Keratinocyte (primary cell): ENCODE results near the gene CCDC15. TPM values are rescaled to one million over a fixed set of nuclear protein-coding genes. Genes with fewer than 3 reads are reported as not detected.

Experiments used
- DNase-seq: peaks from one replicate; pipeline ENCODE4 v3.0.0-alpha.2; 2011; ENCODE audit warnings: low read depth, missing footprints, low spot score
- FAIRE-seq: peaks from 2 replicates; lab custom pipeline; 2011; peaks lifted over from hg19 to GRCh38; lab: Jason Lieb, UNC
- H2AFZ ChIP-seq: 2 replicates; pipeline ENCODE4 v1.6.0; 2012; ENCODE audit warnings: low read length, control low read depth, inconsistent platforms; ENCODE audit not compliant: control insufficient read depth
- H3K27ac ChIP-seq: 2 replicates; pipeline ENCODE4 v1.5.1; 2011; ENCODE audit warnings: low read length; ENCODE audit not compliant: control insufficient read depth, insufficient read depth
- H3K27me3 ChIP-seq: 3 replicates; pipeline ENCODE4 v1.6.0; 2011; ENCODE audit warnings: low read length; ENCODE audit not compliant: control insufficient read depth, insufficient read depth; ENCODE audit errors: extremely low read depth
- H3K36me3 ChIP-seq, 2 experiments: 2 replicates in 1 of 2; 3 replicates in 1 of 2; pipeline ENCODE4 v1.5.1; 2011; ENCODE audit warnings: low read length in 2 of 2, mild to moderate bottlenecking in 1 of 2; ENCODE audit not compliant: control insufficient read depth in 2 of 2, insufficient read depth in 2 of 2; ENCODE audit errors: extremely low read depth in 1 of 2
- H3K4me1 ChIP-seq: 3 replicates; pipeline ENCODE4 v1.5.1; 2011; ENCODE audit warnings: low read length; ENCODE audit not compliant: control insufficient read depth, insufficient read depth; ENCODE audit errors: extremely low read depth
- H3K4me2 ChIP-seq: 3 replicates; pipeline ENCODE4 v1.6.0; 2011; ENCODE audit warnings: low read depth, low read length; ENCODE audit not compliant: control insufficient read depth, insufficient read depth; ENCODE audit errors: extremely low read depth
- H3K4me3 ChIP-seq, 3 experiments: fragments of 200-600 bp in 1 of 3; sonication (generic) in 1 of 3; 2 replicates in 2 of 3; 3 replicates in 1 of 3; pipeline ENCODE4 v1.5.1; 2011 to 2016; ENCODE audit warnings: low read length in 3 of 3, mild to moderate bottlenecking in 3 of 3, control low read depth in 2 of 3, inconsistent platforms in 1 of 3, low read depth in 1 of 3, mixed read lengths in 1 of 3, mixed run types in 1 of 3, moderate library complexity in 1 of 3; ENCODE audit not compliant: control insufficient read depth in 2 of 3, insufficient read depth in 2 of 3; ENCODE audit errors: extremely low read depth in 1 of 3
- H3K79me2 ChIP-seq: 2 replicates; pipeline ENCODE4 v1.6.0; 2012; ENCODE audit warnings: low read length; ENCODE audit not compliant: control insufficient read depth, insufficient read depth
- H3K9ac ChIP-seq: 3 replicates; pipeline ENCODE4 v1.6.0; 2011; ENCODE audit warnings: low read length; ENCODE audit not compliant: control insufficient read depth, insufficient read depth; ENCODE audit errors: extremely low read depth
- H3K9me1 ChIP-seq: 3 replicates; pipeline ENCODE4 v1.6.0; 2011; ENCODE audit warnings: low read length; ENCODE audit not compliant: control insufficient read depth, insufficient read depth; ENCODE audit errors: extremely low read depth
- H3K9me3 ChIP-seq: 2 replicates; pipeline ENCODE4 v1.5.1; 2012; ENCODE audit warnings: low read depth, low read length; ENCODE audit not compliant: control insufficient read depth
- H4K20me1 ChIP-seq: 3 replicates; pipeline ENCODE4 v1.6.0; 2011; ENCODE audit warnings: low read length; ENCODE audit not compliant: control insufficient read depth, insufficient read depth; ENCODE audit errors: extremely low read depth
- EZH2 ChIP-seq: IDR thresholded peaks from one replicate; pipeline ENCODE4 v1.6.1; 2012; ENCODE audit warnings: inconsistent platforms, mild to moderate bottlenecking, low read length, moderate library complexity
- dilution Hi-C: fragments of 300-500 bp; cut with MboI; formaldehyde crosslinking; loops from one replicate; pipeline ENCODE4 v1.7.0; 2020; ENCODE audit warnings: low sequenced_read_pairs; ENCODE audit not compliant: extremely low pct_ligation_motif_present
- polyA plus RNA-seq, 5 experiments: library from polyadenylated mRNA; depleted of rRNA in 3 of 5; stranded (reverse) in 3 of 5; stranded (forward) in 1 of 5; unstranded in 1 of 5; fragments of >200 nt; gene quantifications; 1 replicate in 1 of 5; 2 replicates in 3 of 5; 3 replicates in 1 of 5; pipeline versions ENCODE4 v1.2.1 to v1.2.3, GENCODE V29; 2011 to 2012; ENCODE audit warnings: missing spikeins in 2 of 5, low read depth in 1 of 5, low replicate concordance in 1 of 5
- TF ChIP-seq, protein P1 (sequence below), 3 experiments: IDR thresholded peaks in 1 of 3; conservative IDR thresholded peaks in 1 of 3; optimal IDR thresholded peaks in 1 of 3; 2 replicates in 2 of 3; 3 replicates in 1 of 3; pipeline versions ENCODE3 to v1.5.1; 2011; ENCODE audit warnings: low read length in 3 of 3, mild to moderate bottlenecking in 3 of 3, moderate library complexity in 2 of 3, control low read depth in 1 of 3, inconsistent platforms in 1 of 3; ENCODE audit not compliant: insufficient read depth in 2 of 3; ENCODE audit errors: extremely low read depth in 1 of 3

CCDC15 gene
- polyA plus RNA-seq, 1 donor (not counting 4 experiments of a cell fraction or from before 2014, with no cell fraction given): 2.0 TPM

DNA sequence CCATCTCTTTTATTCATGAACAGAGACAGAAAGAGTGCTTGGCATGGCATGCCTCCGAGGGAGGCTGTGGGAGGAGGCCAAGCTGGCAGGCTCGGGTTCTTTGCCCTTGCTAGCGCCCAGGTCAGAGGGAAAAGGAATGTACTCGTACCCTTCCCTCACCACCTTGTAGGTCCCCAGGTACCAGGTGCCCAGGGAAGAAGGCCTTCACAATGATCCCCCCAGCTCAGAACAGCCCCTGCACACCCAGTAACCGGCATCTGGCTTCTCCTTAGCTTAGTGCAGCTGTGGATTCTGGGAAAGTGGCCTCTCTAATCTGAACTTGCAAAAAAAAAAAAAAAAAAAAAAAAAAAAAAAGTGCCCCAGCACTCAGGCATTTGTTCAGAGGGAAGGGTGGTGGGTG is 33.6 kb upstream of the CCDC15 start:
- dilution Hi-C loops: no loop called here
- no peaks in the 10 kb centered on the region for H3K36me3 ChIP-seq
- no peak overlapping the region for H3K9ac ChIP-seq
- no peak for TF ChIP-seq EZH2
- TF ChIP-seq, protein P1, sequence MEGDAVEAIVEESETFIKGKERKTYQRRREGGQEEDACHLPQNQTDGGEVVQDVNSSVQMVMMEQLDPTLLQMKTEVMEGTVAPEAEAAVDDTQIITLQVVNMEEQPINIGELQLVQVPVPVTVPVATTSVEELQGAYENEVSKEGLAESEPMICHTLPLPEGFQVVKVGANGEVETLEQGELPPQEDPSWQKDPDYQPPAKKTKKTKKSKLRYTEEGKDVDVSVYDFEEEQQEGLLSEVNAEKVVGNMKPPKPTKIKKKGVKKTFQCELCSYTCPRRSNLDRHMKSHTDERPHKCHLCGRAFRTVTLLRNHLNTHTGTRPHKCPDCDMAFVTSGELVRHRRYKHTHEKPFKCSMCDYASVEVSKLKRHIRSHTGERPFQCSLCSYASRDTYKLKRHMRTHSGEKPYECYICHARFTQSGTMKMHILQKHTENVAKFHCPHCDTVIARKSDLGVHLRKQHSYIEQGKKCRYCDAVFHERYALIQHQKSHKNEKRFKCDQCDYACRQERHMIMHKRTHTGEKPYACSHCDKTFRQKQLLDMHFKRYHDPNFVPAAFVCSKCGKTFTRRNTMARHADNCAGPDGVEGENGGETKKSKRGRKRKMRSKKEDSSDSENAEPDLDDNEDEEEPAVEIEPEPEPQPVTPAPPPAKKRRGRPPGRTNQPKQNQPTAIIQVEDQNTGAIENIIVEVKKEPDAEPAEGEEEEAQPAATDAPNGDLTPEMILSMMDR (optimal IDR thresholded peaks at IDR 0.05 in 1 of 3, IDR thresholded peaks at IDR 0.05 in 1 of 3, conservative IDR thresholded peaks at IDR 0.05 in 1 of 3; ENCODE audit: extremely low read depth in 1 of 3, insufficient read depth in 2 of 3, low read length in 3 of 3): no peak
- H3K27me3 ChIP-seq: peaks cover 16% of the 10 kb centered on the region
- no peak for DNase-seq
- H4K20me1 ChIP-seq: no peaks in the 10 kb centered on the region
- H3K4me3 ChIP-seq: no peak overlapping the region
- H2AFZ ChIP-seq: no peak overlapping the region
- no peaks in the 10 kb centered on the region for H3K9me3 ChIP-seq
- no peak overlapping the region for H3K27ac ChIP-seq
- no peak for FAIRE-seq
- H3K79me2 ChIP-seq: no peaks in the 10 kb centered on the region
- no peaks in the 10 kb centered on the region for H3K4me1 ChIP-seq
- H3K9me1 ChIP-seq: no peaks in the 10 kb centered on the region
- H3K4me2 ChIP-seq: peak overlapping the region; percentile 64

DNA sequence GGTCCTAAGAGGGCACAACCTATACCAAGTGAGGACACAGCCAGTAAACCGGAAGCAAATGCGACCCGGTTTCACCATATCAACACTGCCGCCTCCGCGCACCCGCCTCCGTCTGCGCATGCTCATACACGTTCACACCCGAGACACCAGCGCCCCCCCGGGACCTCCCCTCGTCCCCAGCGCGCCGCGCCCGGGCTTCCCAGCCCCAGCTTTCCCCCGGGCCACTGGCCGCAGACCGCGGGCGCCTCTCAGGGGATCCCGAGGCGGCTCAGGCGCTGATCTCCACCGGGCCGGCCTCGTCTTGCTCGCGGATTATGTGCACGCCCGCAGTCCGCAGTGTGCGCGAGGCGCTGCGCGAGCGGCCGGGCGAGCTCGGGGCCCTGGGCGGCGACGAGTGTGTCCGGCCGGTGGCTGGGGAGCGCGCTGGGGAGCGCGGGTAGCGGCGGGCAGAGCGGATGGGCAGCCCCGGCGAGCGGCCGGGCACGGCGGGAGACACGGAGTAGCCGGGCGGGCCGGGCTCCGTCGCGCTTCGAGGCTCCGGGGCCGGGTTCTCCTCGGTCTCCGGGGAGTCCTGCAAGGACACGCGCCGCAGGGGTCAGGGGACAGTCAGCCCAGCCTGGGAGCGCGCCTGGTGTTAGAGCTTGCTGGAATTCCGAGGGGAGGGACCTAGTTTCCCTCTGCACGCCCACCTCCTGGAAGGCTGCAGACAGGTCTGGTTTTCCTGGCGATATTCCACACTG is 33.0 kb upstream of the CCDC15 start:
- dilution Hi-C loops: no loop called here
- Histone ChIP-seq H2AFZ (peak overlapping the region; percentile 40), H3K4me1 (no peaks in the 10 kb centered on the region), H3K79me2 (no peaks in the 10 kb centered on the region), H3K4me3 (no peak overlapping the region), H3K9me3 (no peaks in the 10 kb centered on the region), H3K9me1 (no peaks in the 10 kb centered on the region), H4K20me1 (no peaks in the 10 kb centered on the region), H3K9ac (no peak overlapping the region), H3K27me3 (peaks cover 16% of the 10 kb centered on the region), H3K27ac (no peak overlapping the region), H3K4me2 (peak overlapping the region; percentile 64), H3K36me3 (no peaks in the 10 kb centered on the region)
- DNase-seq (no peak), FAIRE-seq (no peak)
- TF ChIP-seq, protein P1 (optimal IDR thresholded peaks at IDR 0.05 in 1 of 3, IDR thresholded peaks at IDR 0.05 in 1 of 3, conservative IDR thresholded peaks at IDR 0.05 in 1 of 3; ENCODE audit: extremely low read depth in 1 of 3, insufficient read depth in 2 of 3, low read length in 3 of 3): no peak
- no peak for TF ChIP-seq EZH2
